Right atrium auricular region (tissue), 2 donors: ENCODE results near the gene ANKRD11. TPM values are rescaled to one million over a fixed set of nuclear protein-coding genes. Genes with fewer than 3 reads are reported as not detected.
"Not testable (repeated sequence)": the region's sequence is repeated elsewhere in the genome, so short reads cannot be mapped to it uniquely, and the experiment has no call there.

Source experiments
- DNase-seq: peaks from one replicate; pipeline ENCODE4 v3.0.0-alpha.2; 2019; ENCODE audit warnings: low spot score
- H3K27ac ChIP-seq, 2 donors: fragments of 200-600 bp; sonication (generic); 1 replicate in 1 of 2; 2 replicates in 1 of 2; pipeline ENCODE4 v1.5.1; 2016 to 2019
- H3K27me3 ChIP-seq, 2 donors: fragments of 200-600 bp; sonication (generic); one replicate each; pipeline versions ENCODE4 v1.5.1 to v1.6.0; 2017 to 2019
- H3K36me3 ChIP-seq: fragments of 200-600 bp; sonication (generic); one replicate; pipeline ENCODE4 v1.5.1; 2016
- H3K4me1 ChIP-seq, 2 donors: fragments of 200-600 bp; sonication (generic); one replicate each; pipeline versions ENCODE4 v1.5.1 to v1.6.0; 2017 to 2019
- H3K4me3 ChIP-seq, 2 donors: fragments of 200-600 bp; sonication (generic); 1 replicate in 1 of 2; 2 replicates in 1 of 2; pipeline ENCODE4 v1.5.1; 2017 to 2019; ENCODE audit warnings: mild to moderate bottlenecking in 1 of 2, moderate library complexity in 1 of 2
- H3K9me3 ChIP-seq, 2 donors: fragments of 200-600 bp; sonication (generic); one replicate each; pipeline ENCODE4 v1.5.1; 2019
- total RNA-seq, 2 donors: library from RNA; depleted of rRNA; stranded (reverse); fragments of >200 nt; gene quantifications; one replicate each; pipeline ENCODE4 v1.1.0, GENCODE V29; 2016
- TF ChIP-seq, protein P1 (sequence below), 2 donors: fragments of 200-600 bp; sonication (generic); IDR thresholded peaks; one replicate each; pipeline ENCODE4 v1.5.1; 2019; ENCODE audit warnings: antibody characterized with exemption in 2 of 2

Gene ANKRD11
- total RNA-seq, 2 donors from 2014 or later: 55.2 to 68.1 TPM

- Histone ChIP-seq H3K36me3 (peaks cover 5% of the 10 kb centered on the region), H3K9me3 (no peaks in the 10 kb centered on the region), H3K27me3 (no peaks in the 10 kb centered on the region), H3K4me3 (no peak overlapping the region), H3K4me1 (peaks cover 0 to 61% of the 10 kb centered on the region in 2 donors), H3K27ac (no peak overlapping the region)
- DNase-seq: no peak
- TF ChIP-seq, protein P1, sequence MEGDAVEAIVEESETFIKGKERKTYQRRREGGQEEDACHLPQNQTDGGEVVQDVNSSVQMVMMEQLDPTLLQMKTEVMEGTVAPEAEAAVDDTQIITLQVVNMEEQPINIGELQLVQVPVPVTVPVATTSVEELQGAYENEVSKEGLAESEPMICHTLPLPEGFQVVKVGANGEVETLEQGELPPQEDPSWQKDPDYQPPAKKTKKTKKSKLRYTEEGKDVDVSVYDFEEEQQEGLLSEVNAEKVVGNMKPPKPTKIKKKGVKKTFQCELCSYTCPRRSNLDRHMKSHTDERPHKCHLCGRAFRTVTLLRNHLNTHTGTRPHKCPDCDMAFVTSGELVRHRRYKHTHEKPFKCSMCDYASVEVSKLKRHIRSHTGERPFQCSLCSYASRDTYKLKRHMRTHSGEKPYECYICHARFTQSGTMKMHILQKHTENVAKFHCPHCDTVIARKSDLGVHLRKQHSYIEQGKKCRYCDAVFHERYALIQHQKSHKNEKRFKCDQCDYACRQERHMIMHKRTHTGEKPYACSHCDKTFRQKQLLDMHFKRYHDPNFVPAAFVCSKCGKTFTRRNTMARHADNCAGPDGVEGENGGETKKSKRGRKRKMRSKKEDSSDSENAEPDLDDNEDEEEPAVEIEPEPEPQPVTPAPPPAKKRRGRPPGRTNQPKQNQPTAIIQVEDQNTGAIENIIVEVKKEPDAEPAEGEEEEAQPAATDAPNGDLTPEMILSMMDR (IDR thresholded peaks at IDR 0.05): no peak
Observed at GRCh38 chr16:89430436-89431157, 59.8 kb downstream of the ANKRD11 start.

GRCh38 chr16:89428605-89429004 lies 61.8 kb downstream of the ANKRD11 start:
- peaks cover 0 to 64% of the 10 kb centered on the region in 2 donors for H3K4me1 ChIP-seq

GRCh38 chr16:89426736-89427530 lies 63.4 kb downstream of the ANKRD11 start:
- TF ChIP-seq, protein P1 (IDR thresholded peaks at IDR 0.05): no peak
- Histone ChIP-seq H3K4me1 (peaks cover 0 to 64% of the 10 kb centered on the region in 2 donors), H3K36me3 (peaks cover 5% of the 10 kb centered on the region), H3K9me3 (no peaks in the 10 kb centered on the region), H3K4me3 (no peak overlapping the region), H3K27me3 (no peaks in the 10 kb centered on the region), H3K27ac (no peak overlapping the region)
- no peak for DNase-seq

More at GRCh38 chr16:89428605-89429004, 61.8 kb downstream of the ANKRD11 start:
- DNase-seq, H3K4me3 ChIP-seq, H3K27ac ChIP-seq, H3K27me3 ChIP-seq, H3K36me3 ChIP-seq, H3K9me3 ChIP-seq: not testable (repeated sequence)

DNA sequence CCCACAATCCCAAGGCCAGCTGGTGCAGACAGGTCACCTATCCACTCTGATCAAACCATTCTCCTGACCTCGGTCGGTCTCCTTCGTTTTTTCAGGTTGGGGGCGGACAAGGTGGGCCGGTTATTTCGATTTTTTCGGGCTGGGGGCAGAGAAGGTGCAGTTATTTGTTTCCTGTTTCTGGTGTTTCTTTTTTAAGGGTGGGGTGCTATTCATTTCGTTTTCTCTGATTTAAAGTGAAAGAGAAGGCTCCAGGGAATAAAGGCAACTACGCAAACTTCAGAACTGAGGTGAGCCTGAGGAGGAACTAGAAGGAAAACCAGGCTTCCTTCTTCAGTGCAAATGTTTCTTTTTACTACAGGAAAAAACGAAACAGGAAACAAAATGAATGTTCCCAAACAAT lies 64.8 kb downstream of the ANKRD11 start:
- H3K27ac ChIP-seq: no peak overlapping the region
- peaks cover 0 to 54% of the 10 kb centered on the region in 2 donors for H3K4me1 ChIP-seq
- DNase-seq: no peak
- TF ChIP-seq, protein P1 (IDR thresholded peaks at IDR 0.05): no peak
- no peaks in the 10 kb centered on the region for H3K9me3 ChIP-seq
- no peaks in the 10 kb centered on the region for H3K36me3 ChIP-seq
- no peaks in the 10 kb centered on the region for H3K27me3 ChIP-seq
- H3K4me3 ChIP-seq: no peak overlapping the region

GRCh38 chr16:89423681-89424260 lies 66.6 kb downstream of the ANKRD11 start:
- Histone ChIP-seq H3K27ac (no peak overlapping the region), H3K27me3 (no peaks in the 10 kb centered on the region), H3K9me3 (no peaks in the 10 kb centered on the region), H3K4me3 (no peak overlapping the region), H3K4me1 (peaks cover 0 to 61% of the 10 kb centered on the region in 2 donors), H3K36me3 (no peaks in the 10 kb centered on the region)
- TF ChIP-seq, protein P1 (IDR thresholded peaks at IDR 0.05): no peak
- no peak for DNase-seq
